GM19023 (cell line): ENCODE measurements around the gene ARF1.

Source experiments
- ATAC-seq: cut with Tn5 transposase; IDR thresholded peaks from one replicate; pipeline ENCODE4 v1.9.1; 2021; ENCODE audit warnings: mild to moderate bottlenecking, moderate library complexity; ENCODE audit not compliant: unreplicated experiment

The ARF1 gene

GRCh38 chr1:228082214-228082917 is at the start of gene ARF1:
Gene ARF1, plus strand, starts transcription at chr1:228082708. Its CDS starts 14,407 bp downstream, at chr1:228097115.
- peak; percentile 78 for ATAC-seq

- no peak for ATAC-seq
These were observed 49.1 kb upstream of the ARF1 start for GRCh38 chr1:228033376-228033775.

- no peak for ATAC-seq
These were observed 47.3 kb upstream of the ARF1 start for GRCh38 chr1:228034954-228035837.

GRCh38 chr1:228035844-228036243 is 46.7 kb upstream of the ARF1 start:
- no peak for ATAC-seq

- ATAC-seq = no peak
These were observed 45.7 kb upstream of the ARF1 start for GRCh38 chr1:228036701-228037231.

- peak; percentile 90 for ATAC-seq
These were observed 44.8 kb upstream of the ARF1 start for GRCh38 chr1:228037401-228038386.

GRCh38 chr1:228038387-228039005 is 44.0 kb upstream of the ARF1 start:
- no peak for ATAC-seq

GRCh38 chr1:228039006-228039903 is 43.3 kb upstream of the ARF1 start:
- ATAC-seq = no peak

GRCh38 chr1:228039986-228040385 is 42.5 kb upstream of the ARF1 start:
- no peak for ATAC-seq

- no peak for ATAC-seq
These were observed 41.2 kb upstream of the ARF1 start for GRCh38 chr1:228041316-228041715.

GRCh38 chr1:228042508-228042907 is 40.0 kb upstream of the ARF1 start:
- ATAC-seq = no peak

GRCh38 chr1:228043281-228043848 is 39.1 kb upstream of the ARF1 start:
- no peak for ATAC-seq

- ATAC-seq = no peak
These were observed 37.5 kb upstream of the ARF1 start for GRCh38 chr1:228044961-228045360.

- no peak for ATAC-seq
These were observed 37.1 kb upstream of the ARF1 start for GRCh38 chr1:228045405-228045804.

- no peak for ATAC-seq
These were observed 36.6 kb upstream of the ARF1 start for GRCh38 chr1:228045871-228046270.

GRCh38 chr1:228046421-228047182 is 35.9 kb upstream of the ARF1 start:
- ATAC-seq = no peak

GRCh38 chr1:228047183-228047466 is 35.4 kb upstream of the ARF1 start:
- ATAC-seq = no peak

- ATAC-seq = no peak
These were observed 34.4 kb upstream of the ARF1 start for GRCh38 chr1:228048120-228048519.
